ENCODE results near the gene KIAA1191. TPM values are rescaled to one million over a fixed set of nuclear protein-coding genes. Genes with fewer than 3 reads are reported as not detected.

The KIAA1191 gene
- total RNA-seq, 1 donor from 2014 or later: 103 TPM

DNA sequence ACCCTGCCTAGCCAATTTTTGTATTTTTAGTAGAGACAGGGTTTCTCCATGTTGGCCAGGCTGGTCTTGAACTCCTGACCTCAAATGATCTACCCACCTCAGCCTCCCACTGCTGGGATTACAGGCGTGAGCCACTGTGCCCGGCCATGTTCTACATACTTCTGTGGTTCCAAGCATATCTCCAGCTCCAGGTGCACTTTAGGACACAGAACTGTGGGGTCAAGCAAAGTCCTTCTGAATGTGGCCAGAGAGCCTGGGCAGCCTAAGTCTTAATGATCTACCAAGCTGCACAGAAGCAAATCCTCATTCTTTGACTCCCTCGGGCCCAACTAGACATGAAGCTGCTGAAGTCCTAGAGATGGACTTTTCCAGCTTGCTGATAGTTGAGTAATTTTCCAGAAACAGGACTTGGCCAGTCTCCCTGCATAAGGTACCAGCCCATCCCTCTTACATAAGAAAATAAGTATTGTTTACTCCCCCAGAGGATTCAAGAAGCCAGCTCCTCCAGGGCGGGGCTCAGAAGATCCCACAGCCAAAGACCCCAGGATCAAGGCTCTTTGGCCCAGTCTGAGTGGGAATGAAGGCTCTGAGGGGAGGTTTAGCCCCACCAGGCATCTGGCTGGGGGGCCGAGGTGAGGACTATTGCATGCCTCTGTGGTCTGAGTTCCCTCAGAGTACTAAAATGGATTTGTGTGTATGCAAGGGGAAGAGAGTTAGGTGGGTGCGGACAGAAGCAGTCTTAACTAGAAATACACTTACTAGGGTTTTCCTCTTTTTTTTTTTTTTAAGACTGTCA, 46.1 kb upstream of the KIAA1191 start:
- Mint-ChIP-seq H3K36me3 (ENCODE audit: low read depth) (peaks cover 20% of the 10 kb centered on the region), H3K4me3 (ENCODE audit: unreplicated experiment) (no peak overlapping the region), H3K9me3 (ENCODE audit: low read depth) (no peaks in the 10 kb centered on the region), H3K27me3 (ENCODE audit: low read depth) (no peaks in the 10 kb centered on the region), H3K4me1 (ENCODE audit: low read depth) (peaks cover 16% of the 10 kb centered on the region), H3K27ac (ENCODE audit: unreplicated experiment) (no peak overlapping the region)
- no peak for DNase-seq (ENCODE audit: low spot score)
- TF ChIP-seq, protein P1, sequence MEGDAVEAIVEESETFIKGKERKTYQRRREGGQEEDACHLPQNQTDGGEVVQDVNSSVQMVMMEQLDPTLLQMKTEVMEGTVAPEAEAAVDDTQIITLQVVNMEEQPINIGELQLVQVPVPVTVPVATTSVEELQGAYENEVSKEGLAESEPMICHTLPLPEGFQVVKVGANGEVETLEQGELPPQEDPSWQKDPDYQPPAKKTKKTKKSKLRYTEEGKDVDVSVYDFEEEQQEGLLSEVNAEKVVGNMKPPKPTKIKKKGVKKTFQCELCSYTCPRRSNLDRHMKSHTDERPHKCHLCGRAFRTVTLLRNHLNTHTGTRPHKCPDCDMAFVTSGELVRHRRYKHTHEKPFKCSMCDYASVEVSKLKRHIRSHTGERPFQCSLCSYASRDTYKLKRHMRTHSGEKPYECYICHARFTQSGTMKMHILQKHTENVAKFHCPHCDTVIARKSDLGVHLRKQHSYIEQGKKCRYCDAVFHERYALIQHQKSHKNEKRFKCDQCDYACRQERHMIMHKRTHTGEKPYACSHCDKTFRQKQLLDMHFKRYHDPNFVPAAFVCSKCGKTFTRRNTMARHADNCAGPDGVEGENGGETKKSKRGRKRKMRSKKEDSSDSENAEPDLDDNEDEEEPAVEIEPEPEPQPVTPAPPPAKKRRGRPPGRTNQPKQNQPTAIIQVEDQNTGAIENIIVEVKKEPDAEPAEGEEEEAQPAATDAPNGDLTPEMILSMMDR (IDR thresholded peaks at IDR 0.05): no peak

DNA sequence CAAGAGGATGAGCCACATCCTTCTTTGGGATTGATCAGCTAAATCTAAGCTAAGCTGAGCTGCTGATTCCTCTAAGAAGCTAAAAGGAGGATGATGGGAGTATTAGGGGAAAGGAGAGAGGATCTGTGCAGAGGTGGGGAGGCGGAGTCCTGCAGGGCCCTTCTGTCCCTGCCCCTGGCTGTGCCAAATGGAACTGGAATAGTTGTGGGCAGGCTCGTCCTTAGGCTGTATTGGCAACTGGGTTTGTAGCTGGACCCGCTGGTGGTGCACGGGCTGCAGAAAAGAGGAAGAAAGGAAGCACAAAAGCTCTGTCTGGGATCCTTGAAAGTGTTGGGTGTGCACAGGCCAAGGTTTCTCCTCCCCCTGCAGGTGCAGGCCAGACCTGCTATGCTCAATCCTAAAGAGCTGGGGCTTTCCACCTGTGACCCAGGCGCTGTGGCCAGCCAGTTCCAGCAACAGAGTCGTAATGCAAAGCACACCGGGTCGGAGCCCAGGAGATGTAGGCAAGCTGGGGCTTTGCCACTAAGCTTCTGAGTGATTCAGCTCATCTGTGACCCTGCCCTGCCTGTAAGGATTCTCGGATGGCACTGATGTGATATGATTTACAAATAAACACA, 45.0 kb upstream of the KIAA1191 start:
- DNase-seq (ENCODE audit: low spot score): no peak
- H3K27me3 Mint-ChIP-seq (ENCODE audit: low read depth): no peaks in the 10 kb centered on the region
- no peak overlapping the region for H3K27ac Mint-ChIP-seq (ENCODE audit: unreplicated experiment)
- TF ChIP-seq, protein P1 (IDR thresholded peaks at IDR 0.05): no peak
- peaks cover 20% of the 10 kb centered on the region for H3K36me3 Mint-ChIP-seq (ENCODE audit: low read depth)
- H3K9me3 Mint-ChIP-seq (ENCODE audit: low read depth): no peaks in the 10 kb centered on the region
- H3K4me1 Mint-ChIP-seq (ENCODE audit: low read depth): peaks cover 15% of the 10 kb centered on the region
- no peak overlapping the region for H3K4me3 Mint-ChIP-seq (ENCODE audit: unreplicated experiment)

- no peak overlapping the region for H3K27ac Mint-ChIP-seq (ENCODE audit: unreplicated experiment)
- H3K36me3 Mint-ChIP-seq (ENCODE audit: low read depth): peaks cover 20% of the 10 kb centered on the region
- H3K4me1 Mint-ChIP-seq (ENCODE audit: low read depth): peaks cover 16% of the 10 kb centered on the region
- no peaks in the 10 kb centered on the region for H3K27me3 Mint-ChIP-seq (ENCODE audit: low read depth)
- no peaks in the 10 kb centered on the region for H3K9me3 Mint-ChIP-seq (ENCODE audit: low read depth)
- no peak for DNase-seq (ENCODE audit: low spot score)
- TF ChIP-seq, protein P1 (IDR thresholded peaks at IDR 0.05): no peak
- no peak overlapping the region for H3K4me3 Mint-ChIP-seq (ENCODE audit: unreplicated experiment)
Observed at GRCh38 chr5:176405656-176406435, 44.3 kb upstream of the KIAA1191 start.

GRCh38 chr5:176401281-176402205, 40.0 kb upstream of the KIAA1191 start:
- Mint-ChIP-seq H3K27ac (ENCODE audit: unreplicated experiment) (no peak overlapping the region), H3K4me1 (ENCODE audit: low read depth) (peaks cover 20% of the 10 kb centered on the region), H3K27me3 (ENCODE audit: low read depth) (no peaks in the 10 kb centered on the region), H3K4me3 (ENCODE audit: unreplicated experiment) (no peak overlapping the region), H3K9me3 (ENCODE audit: low read depth) (no peaks in the 10 kb centered on the region), H3K36me3 (ENCODE audit: low read depth) (peaks cover 17% of the 10 kb centered on the region)
- TF ChIP-seq, protein P1 (IDR thresholded peaks at IDR 0.05): no peak
- DNase-seq (ENCODE audit: low spot score): no peak
